HEK293 (cell line): ENCODE results near the gene COL25A1.
"Not testable (repeated sequence)": the region's sequence is repeated elsewhere in the genome, so short reads cannot be mapped to it uniquely, and the experiment has no call there.

Experiments
- CTCF ChIA-PET: fragments of 350-600 bp; formaldehyde crosslinking; extraction: SDS; loops from one replicate; lab custom pipeline; 2021; ENCODE audit warnings: antibody characterized with exemption; lab: Yijun Ruan, JAX
- POLR2A ChIA-PET: fragments of 300-600 bp; formaldehyde crosslinking; extraction: SDS; loops from one replicate; lab custom pipeline; 2020; ENCODE audit warnings: antibody characterized with exemption, inconsistent platforms; lab: Yijun Ruan, JAX
- H3K27ac ChIP-seq: fragments of 200-500 bp; sonication (Bioruptor generic); 2 replicates; pipeline ENCODE4 v1.5.1; 2014; ENCODE audit warnings: low read depth, low read length, control low read depth, inconsistent platforms; ENCODE audit errors: extremely low read depth
- H3K36me3 ChIP-seq, 2 experiments: fragments of 200-500 bp in 1 of 2; sonication (Bioruptor generic) in 1 of 2; 1 replicate in 1 of 2; 2 replicates in 1 of 2; pipeline ENCODE4 v1.5.1; 2014 to 2017; ENCODE audit warnings: inconsistent platforms in 2 of 2, low read length in 2 of 2; ENCODE audit not compliant: control insufficient read depth in 2 of 2, insufficient read depth in 1 of 2
- H3K4me1 ChIP-seq: fragments of 200-500 bp; sonication (Bioruptor generic); 2 replicates; pipeline ENCODE4 v1.5.1; 2014; ENCODE audit warnings: mild to moderate bottlenecking, low read length, inconsistent platforms; ENCODE audit not compliant: control insufficient read depth, insufficient read depth
- H3K4me3 ChIP-seq: 2 replicates; pipeline ENCODE4 v1.5.1; 2011; ENCODE audit warnings: low read depth, mild to moderate bottlenecking, control low read depth, low read length, moderate library complexity
- H3K9me3 ChIP-seq: fragments of 200-500 bp; sonication (Bioruptor generic); 2 replicates; pipeline ENCODE4 v1.5.1; 2014; ENCODE audit warnings: low read depth, low read length, inconsistent platforms; ENCODE audit not compliant: control insufficient read depth, insufficient read depth
- ZBTB48 ChIP-seq: fragments of 450-650 bp; formaldehyde crosslinking; IDR thresholded peaks from 2 replicates; pipeline ENCODE4 v1.5.1; 2016; ENCODE audit warnings: missing biosample characterization, missing genetic modification characterization
- ZNF132 ChIP-seq: fragments of 450-650 bp; formaldehyde crosslinking; IDR thresholded peaks from 2 replicates; pipeline ENCODE4 v1.5.1; 2017; ENCODE audit warnings: missing biosample characterization, missing genetic modification characterization, borderline replicate concordance
- ZNF202 ChIP-seq: fragments of 450-650 bp; formaldehyde crosslinking; IDR thresholded peaks from 2 replicates; pipeline ENCODE4 v1.5.1; 2016; ENCODE audit warnings: missing biosample characterization, missing genetic modification characterization, borderline replicate concordance
- ZNF544 ChIP-seq: fragments of 450-650 bp; formaldehyde crosslinking; IDR thresholded peaks from 2 replicates; pipeline ENCODE4 v1.5.0; 2017; ENCODE audit warnings: missing biosample characterization, missing genetic modification characterization
- ZNF549 ChIP-seq: fragments of 450-650 bp; IDR thresholded peaks from 2 replicates; pipeline ENCODE4 v1.5.1; 2018; ENCODE audit warnings: missing biosample characterization, missing genetic modification characterization, mild to moderate bottlenecking, inconsistent platforms, moderate library complexity
- TF ChIP-seq, protein P1 (sequence below): fragments of 450-650 bp; formaldehyde crosslinking; IDR thresholded peaks from 2 replicates; pipeline ENCODE4 v1.5.1; 2016; ENCODE audit warnings: missing biosample characterization, missing genetic modification characterization
- TF ChIP-seq, protein P2 (sequence below): fragments of 450-650 bp; formaldehyde crosslinking; IDR thresholded peaks from 2 replicates; pipeline ENCODE4 v1.5.1; 2016; ENCODE audit warnings: missing biosample characterization, missing genetic modification characterization
- TF ChIP-seq, protein P3 (sequence below): fragments of 450-650 bp; formaldehyde crosslinking; IDR thresholded peaks from 2 replicates; pipeline ENCODE4 v1.5.1; 2016; ENCODE audit warnings: missing biosample characterization, missing genetic modification characterization

COL25A1 gene

DNA sequence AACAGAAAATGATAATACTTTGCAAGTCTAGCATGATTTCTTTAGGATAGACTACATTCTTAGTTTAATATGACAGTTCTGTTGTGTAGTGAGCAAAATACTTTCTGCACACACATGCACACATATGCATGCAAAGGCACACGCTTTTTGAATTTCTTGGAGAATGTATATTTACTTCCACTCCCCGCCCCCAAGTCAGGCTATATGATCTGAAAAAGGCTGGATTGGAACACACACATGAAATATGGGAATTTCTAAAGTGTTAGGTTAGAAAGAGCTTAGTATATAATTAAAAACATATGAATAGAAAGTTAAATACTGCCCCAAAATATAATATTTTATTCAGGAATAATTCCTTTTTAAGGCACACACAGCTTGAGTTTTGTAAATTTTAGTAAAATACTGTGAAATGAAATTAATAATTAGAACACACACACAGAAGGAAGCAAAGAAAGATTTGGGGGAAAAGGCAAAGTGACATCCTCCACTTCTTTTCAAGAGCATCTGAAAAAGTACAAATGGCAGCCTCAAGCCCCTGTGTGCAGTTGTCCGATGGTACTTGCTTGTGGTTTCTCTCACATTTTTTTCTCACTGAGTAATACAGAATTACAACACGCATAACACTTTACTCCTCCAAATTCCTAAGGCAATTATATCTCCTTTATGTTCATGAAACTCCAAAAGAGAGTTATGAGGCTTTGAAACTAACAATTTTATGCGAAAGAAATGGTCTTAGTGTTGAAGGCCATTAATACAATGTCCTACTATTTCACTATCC lies 310.7 kb downstream of the COL25A1 start:
- POLR2A ChIA-PET, result no interaction called here
- no peak for TF ChIP-seq ZNF132 (tag by site-specific recombination)
- TF ChIP-seq ZNF549 (tag by site-specific recombination), result no peak
- TF ChIP-seq, protein P1, sequence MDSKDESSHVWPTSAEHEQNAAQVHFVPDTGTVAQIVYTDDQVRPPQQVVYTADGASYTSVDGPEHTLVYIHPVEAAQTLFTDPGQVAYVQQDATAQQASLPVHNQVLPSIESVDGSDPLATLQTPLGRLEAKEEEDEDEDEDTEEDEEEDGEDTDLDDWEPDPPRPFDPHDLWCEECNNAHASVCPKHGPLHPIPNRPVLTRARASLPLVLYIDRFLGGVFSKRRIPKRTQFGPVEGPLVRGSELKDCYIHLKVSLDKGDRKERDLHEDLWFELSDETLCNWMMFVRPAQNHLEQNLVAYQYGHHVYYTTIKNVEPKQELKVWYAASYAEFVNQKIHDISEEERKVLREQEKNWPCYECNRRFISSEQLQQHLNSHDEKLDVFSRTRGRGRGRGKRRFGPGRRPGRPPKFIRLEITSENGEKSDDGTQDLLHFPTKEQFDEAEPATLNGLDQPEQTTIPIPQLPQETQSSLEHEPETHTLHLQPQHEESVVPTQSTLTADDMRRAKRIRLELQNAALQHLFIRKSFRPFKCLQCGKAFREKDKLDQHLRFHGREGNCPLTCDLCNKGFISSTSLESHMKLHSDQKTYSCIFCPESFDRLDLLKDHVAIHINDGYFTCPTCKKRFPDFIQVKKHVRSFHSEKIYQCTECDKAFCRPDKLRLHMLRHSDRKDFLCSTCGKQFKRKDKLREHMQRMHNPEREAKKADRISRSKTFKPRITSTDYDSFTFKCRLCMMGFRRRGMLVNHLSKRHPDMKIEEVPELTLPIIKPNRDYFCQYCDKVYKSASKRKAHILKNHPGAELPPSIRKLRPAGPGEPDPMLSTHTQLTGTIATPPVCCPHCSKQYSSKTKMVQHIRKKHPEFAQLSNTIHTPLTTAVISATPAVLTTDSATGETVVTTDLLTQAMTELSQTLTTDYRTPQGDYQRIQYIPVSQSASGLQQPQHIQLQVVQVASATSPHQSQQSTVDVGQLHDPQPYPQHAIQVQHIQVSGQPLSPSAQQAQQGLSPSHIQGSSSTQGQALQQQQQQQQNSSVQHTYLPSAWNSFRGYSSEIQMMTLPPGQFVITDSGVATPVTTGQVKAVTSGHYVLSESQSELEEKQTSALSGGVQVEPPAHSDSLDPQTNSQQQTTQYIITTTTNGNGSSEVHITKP (tag by site-specific recombination), result peak; percentile 64; the same call in 1 of the 2 replicates
- Histone ChIP-seq H3K4me3 (no peak overlapping the region), H3K9me3 (no peaks in the 10 kb centered on the region), H3K4me1 (no peaks in the 10 kb centered on the region), H3K36me3 (no peaks in the 10 kb centered on the region), H3K27ac (no peak overlapping the region)
- CTCF ChIA-PET, result interaction anchor here (0.8 kb wide), 1 partner anchor 302 kb away, joined by 3 read pairs; no protein-coding TSS in a partner anchor

DNA sequence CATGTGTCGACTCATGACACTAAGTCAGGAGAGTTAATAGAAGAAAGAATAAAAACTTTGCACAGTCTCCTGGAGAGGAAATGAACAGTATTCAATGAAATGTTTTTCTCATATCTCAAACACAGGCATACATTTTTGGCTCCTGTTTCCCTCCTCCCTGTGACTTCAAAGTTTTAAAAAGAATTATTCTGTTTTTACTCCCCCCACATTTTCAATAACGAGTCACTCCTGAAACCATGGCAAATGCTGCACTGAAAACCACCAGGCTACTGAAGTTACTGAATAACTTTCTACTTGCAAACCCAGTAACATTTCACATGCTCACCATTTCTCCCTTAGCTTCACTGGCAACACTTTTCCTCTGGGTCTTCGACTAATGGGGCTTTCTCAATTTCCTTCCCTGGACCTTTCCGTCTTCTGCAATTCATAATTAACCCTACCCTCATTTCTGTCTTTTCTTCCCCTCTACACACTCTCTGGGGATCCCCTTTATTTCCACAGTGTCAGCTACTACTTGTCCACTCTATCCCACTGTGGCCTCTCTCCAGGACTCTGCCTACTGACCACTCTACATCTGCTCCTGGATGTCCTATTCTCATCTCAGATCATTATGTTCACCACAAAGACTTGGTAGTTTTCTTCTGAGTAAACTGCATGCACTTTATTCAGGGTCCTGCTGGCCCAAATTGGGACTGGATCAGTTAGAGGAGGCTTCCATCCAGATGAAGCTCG lies 313.8 kb downstream of the COL25A1 start:
- H3K27ac ChIP-seq, result no peak overlapping the region
- no peak overlapping the region for H3K4me3 ChIP-seq
- H3K36me3 ChIP-seq, result no peaks in the 10 kb centered on the region
- no peak for TF ChIP-seq ZNF544
- TF ChIP-seq, protein P2, sequence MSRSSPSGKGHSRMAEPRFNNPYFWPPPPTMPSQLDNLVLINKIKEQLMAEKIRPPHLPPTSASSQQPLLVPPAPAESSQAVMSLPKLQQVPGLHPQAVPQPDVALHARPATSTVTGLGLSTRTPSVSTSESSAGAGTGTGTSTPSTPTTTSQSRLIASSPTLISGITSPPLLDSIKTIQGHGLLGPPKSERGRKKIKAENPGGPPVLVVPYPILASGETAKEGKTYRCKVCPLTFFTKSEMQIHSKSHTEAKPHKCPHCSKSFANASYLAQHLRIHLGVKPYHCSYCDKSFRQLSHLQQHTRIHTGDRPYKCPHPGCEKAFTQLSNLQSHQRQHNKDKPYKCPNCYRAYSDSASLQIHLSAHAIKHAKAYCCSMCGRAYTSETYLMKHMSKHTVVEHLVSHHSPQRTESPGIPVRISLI (tag by site-specific recombination), result no peak
- TF ChIP-seq ZBTB48 (tag by site-specific recombination), result no peak
- TF ChIP-seq, protein P3, sequence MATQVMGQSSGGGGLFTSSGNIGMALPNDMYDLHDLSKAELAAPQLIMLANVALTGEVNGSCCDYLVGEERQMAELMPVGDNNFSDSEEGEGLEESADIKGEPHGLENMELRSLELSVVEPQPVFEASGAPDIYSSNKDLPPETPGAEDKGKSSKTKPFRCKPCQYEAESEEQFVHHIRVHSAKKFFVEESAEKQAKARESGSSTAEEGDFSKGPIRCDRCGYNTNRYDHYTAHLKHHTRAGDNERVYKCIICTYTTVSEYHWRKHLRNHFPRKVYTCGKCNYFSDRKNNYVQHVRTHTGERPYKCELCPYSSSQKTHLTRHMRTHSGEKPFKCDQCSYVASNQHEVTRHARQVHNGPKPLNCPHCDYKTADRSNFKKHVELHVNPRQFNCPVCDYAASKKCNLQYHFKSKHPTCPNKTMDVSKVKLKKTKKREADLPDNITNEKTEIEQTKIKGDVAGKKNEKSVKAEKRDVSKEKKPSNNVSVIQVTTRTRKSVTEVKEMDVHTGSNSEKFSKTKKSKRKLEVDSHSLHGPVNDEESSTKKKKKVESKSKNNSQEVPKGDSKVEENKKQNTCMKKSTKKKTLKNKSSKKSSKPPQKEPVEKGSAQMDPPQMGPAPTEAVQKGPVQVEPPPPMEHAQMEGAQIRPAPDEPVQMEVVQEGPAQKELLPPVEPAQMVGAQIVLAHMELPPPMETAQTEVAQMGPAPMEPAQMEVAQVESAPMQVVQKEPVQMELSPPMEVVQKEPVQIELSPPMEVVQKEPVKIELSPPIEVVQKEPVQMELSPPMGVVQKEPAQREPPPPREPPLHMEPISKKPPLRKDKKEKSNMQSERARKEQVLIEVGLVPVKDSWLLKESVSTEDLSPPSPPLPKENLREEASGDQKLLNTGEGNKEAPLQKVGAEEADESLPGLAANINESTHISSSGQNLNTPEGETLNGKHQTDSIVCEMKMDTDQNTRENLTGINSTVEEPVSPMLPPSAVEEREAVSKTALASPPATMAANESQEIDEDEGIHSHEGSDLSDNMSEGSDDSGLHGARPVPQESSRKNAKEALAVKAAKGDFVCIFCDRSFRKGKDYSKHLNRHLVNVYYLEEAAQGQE (tag by site-specific recombination), result no peak
- TF ChIP-seq, all 188 proteins: peak for 0
- Histone ChIP-seq H3K9me3 (no peaks in the 10 kb centered on the region), H3K4me1 (no peaks in the 10 kb centered on the region)
- CTCF ChIA-PET, result no interaction called here
- POLR2A ChIA-PET, result no interaction called here

DNA sequence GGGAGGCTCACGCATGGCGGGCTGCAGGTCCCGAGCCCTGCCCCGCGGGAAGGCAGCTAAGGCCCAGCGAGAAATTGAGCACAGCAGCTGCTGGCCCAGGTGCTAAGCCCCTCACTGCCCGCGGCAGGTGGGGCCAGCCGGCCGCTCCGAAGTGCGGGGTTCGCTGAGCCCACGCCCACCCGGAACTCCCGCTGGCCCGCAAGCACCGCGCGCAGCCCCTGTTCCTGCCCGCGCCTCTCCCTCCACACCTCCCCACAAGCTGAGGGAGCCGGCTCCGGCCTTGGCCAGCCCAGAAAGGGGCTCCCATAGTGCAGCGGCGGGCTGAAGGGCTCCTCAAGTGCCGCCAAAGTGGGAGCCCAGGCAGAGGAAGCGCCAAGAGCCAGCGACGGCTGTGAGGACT lies 318.0 kb downstream of the COL25A1 start:
- H3K4me1 ChIP-seq, H3K9me3 ChIP-seq, H3K4me3 ChIP-seq, POLR2A ChIA-PET, H3K36me3 ChIP-seq, CTCF ChIA-PET, H3K27ac ChIP-seq: not testable (repeated sequence)
- TF ChIP-seq ZNF202, result 0 out of 2 replicates have a peak, but pooled peaks have one; percentile 63
